Activated CD8-positive, alpha-beta memory T cell treated with anti-CD3 and anti-CD28 coated beads for 36 hours (primary cell): ENCODE data around the gene KCNK4. TPM values are rescaled to one million over a fixed set of nuclear protein-coding genes. Genes with fewer than 3 reads are reported as not detected.

Experiments
- CTCF ChIA-PET: fragments of 350-600 bp; sonication (Branson Sonifier 250); formaldehyde crosslinking; loops from one replicate; lab custom pipeline; 2021; ENCODE audit warnings: antibody characterized with exemption; lab: Charles Lee
- POLR2A ChIA-PET: fragments of 350-600 bp; sonication (Branson Sonifier 250); formaldehyde crosslinking; loops from one replicate; lab custom pipeline; 2021; ENCODE audit warnings: antibody characterized with exemption; lab: Charles Lee
- total RNA-seq, 2 experiments: library from RNA; stranded (reverse); gene quantifications; one replicate each; pipeline ENCODE4 v1.2.3, GENCODE V29; 2021

Gene KCNK4
- total RNA-seq, 2 experiments from 2014 or later = not detected

DNA sequence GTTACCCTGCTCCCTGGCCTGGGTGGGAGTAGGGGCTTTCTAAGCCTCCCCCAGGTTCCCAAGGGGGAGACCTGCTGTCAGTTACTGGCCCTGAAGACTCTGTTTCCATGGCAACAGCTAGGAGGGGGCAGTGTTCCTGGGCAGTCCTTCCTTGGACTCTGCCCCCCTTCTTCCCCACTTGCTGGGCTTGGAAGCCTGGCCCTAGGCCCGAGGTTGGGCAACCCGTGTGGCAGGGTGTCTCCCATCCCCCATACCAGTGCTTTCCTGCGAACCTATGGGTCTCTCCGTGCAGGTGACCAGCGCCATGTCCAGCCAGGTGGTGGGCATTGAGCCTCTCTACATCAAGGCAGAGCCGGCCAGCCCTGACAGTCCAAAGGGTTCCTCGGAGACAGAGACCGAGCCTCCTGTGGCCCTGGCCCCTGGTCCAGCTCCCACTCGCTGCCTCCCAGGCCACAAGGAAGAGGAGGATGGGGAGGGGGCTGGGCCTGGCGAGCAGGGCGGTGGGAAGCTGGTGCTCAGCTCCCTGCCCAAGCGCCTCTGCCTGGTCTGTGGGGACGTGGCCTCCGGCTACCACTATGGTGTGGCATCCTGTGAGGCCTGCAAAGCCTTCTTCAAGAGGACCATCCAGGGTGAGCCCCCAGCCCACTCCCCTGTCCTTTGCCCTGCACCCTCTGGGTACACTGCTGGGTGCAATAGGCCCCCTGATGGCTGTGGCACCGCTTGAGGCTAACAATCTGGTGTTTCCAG, 15.9 kb downstream of the KCNK4 start:
- POLR2A ChIA-PET = no interaction called here
- CTCF ChIA-PET = interaction anchor here (1.2 kb wide), 2 partner anchors 9 to 25 kb away, joined by 4 to 5 read pairs; no protein-coding TSS in a partner anchor

- POLR2A ChIA-PET = interaction anchor here (0.7 kb wide), 1 partner anchor 9 kb away, joined by 4 read pairs; no protein-coding TSS in a partner anchor
- CTCF ChIA-PET = interaction anchor here (1.2 kb wide), 2 partner anchors 8 to 24 kb away, joined by 4 to 5 read pairs; no protein-coding TSS in a partner anchor
Observed at GRCh38 chr11:64307795-64308194, 16.7 kb downstream of the KCNK4 start.

- CTCF ChIA-PET = interaction anchor here (1.1 to 1.3 kb wide), 3 partner anchors 16 to 20 kb away, joined by 3 read pairs; no protein-coding TSS in a partner anchor
- POLR2A ChIA-PET = no interaction called here
Observed at GRCh38 chr11:64312947-64313346, 21.8 kb downstream of the KCNK4 start.

GRCh38 chr11:64313491-64314145, 22.5 kb downstream of the KCNK4 start:
- ChIA-PET POLR2A (no interaction called here), CTCF (interaction anchor here (1.1 to 1.3 kb wide), 3 partner anchors 16 to 19 kb away, joined by 3 read pairs; no protein-coding TSS in a partner anchor)

GRCh38 chr11:64314146-64314804, 23.2 kb downstream of the KCNK4 start:
- ChIA-PET POLR2A (no interaction called here), CTCF (no interaction called here)

- ChIA-PET CTCF (interaction anchor here (0.9 kb wide), 1 partner anchor 27 kb away, joined by 3 read pairs; no protein-coding TSS in a partner anchor), POLR2A (no interaction called here)
Observed at GRCh38 chr11:64314805-64315561, 23.9 kb downstream of the KCNK4 start.

DNA sequence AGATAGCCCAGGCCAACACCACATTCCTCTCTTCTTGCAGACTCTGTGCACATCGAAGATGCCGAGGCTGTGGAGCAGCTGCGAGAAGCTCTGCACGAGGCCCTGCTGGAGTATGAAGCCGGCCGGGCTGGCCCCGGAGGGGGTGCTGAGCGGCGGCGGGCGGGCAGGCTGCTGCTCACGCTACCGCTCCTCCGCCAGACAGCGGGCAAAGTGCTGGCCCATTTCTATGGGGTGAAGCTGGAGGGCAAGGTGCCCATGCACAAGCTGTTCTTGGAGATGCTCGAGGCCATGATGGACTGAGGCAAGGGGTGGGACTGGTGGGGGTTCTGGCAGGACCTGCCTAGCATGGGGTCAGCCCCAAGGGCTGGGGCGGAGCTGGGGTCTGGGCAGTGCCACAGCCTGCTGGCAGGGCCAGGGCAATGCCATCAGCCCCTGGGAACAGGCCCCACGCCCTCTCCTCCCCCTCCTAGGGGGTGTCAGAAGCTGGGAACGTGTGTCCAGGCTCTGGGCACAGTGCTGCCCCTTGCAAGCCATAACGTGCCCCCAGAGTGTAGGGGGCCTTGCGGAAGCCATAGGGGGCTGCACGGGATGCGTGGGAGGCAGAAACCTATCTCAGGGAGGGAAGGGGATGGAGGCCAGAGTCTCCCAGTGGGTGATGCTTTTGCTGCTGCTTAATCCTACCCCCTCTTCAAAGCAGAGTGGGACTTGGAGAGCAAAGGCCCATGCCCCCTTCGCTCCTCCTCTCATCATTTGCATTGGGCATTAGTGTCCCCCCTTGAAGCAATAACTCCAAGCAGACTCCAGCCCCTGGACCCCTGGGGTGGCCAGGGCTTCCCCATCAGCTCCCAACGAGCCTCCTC, 24.8 kb downstream of the KCNK4 start:
- POLR2A ChIA-PET = interaction anchor here (0.5 to 3.4 kb wide), 3 partner anchors 8 to 24 kb away, joined by 4 to 25 read pairs (median 14); partner anchors contain the start of gene CCDC88B
- CTCF ChIA-PET = interaction anchor here (0.9 to 3.2 kb wide), 4 partner anchors 8 to 26 kb away, joined by 3 to 43 read pairs (median 16); partner anchors contain the start of genes CATSPERZ and ESRRA

GRCh38 chr11:64316672-64317324, 25.7 kb downstream of the KCNK4 start:
- ChIA-PET CTCF (interaction anchor here (0.9 to 3.2 kb wide), 10 partner anchors 9 to 636 kb away, joined by 3 to 43 read pairs (median 6); partner anchors contain the start of genes CATSPERZ, CCDC88B, ESRRA and RTN3), POLR2A (interaction anchor here (0.5 to 3.4 kb wide), 14 partner anchors 9 to 131 kb away, joined by 3 to 25 read pairs (median 6); partner anchors contain the start of genes BAD, CCDC88B, ESRRA and FERMT3)

DNA sequence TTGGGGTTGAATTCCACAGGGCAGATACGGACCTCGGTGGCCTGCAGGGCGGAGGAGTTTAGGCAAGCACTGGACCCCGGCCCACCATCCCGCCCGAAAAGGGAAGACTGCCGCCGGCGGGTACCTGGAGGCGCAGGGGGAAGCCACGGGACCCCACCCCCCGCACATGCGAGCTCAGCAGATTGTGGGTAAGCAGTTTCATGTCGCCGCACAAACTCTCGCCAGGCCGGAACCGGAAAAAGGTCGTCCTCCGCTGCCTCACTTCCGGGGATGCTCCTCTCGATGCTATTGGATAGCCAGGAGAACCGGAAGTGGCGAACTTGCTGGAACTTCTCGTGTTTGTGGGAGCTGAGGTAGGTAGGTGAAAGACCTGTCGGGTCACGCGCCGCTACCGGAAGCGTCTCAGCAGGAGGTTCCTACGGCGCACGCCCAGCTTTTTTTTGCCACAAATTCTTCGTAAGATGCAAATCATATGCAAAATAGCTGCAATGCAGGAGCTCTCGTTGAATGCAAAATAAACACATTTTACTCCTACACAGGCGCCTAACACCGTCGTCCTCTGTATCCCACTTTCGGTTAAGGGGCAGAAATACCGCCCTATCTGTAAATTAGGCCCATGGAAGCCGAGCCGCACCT, 26.3 kb downstream of the KCNK4 start, which contains the start of gene TRMT112:
Gene TRMT112 (minus strand): TSS at position 235 of the 636 bp plus-strand sequence. CDS start 33 bp downstream, at position 202.
- ChIA-PET POLR2A (interaction anchor here (0.7 to 3.4 kb wide), 15 partner anchors 13 to 445 kb away, joined by 3 to 25 read pairs (median 6); partner anchors contain the start of genes BAD, CCDC88B, ESRRA and FERMT3), CTCF (interaction anchor here (0.6 to 3.2 kb wide), 15 partner anchors 10 to 636 kb away, joined by 3 to 43 read pairs (median 5); partner anchors contain the start of genes CATSPERZ, CCDC88B, ESRRA and PLCB3)

GRCh38 chr11:64317961-64318765, 27.1 kb downstream of the KCNK4 start, which contains the start of gene PRDX5:
Gene PRDX5, plus strand, starts transcription at chr11:64318121. Its CDS starts 95 bp downstream, at chr11:64318216.
- CTCF ChIA-PET = interaction anchor here (0.6 to 3.2 kb wide), 16 partner anchors 10 to 637 kb away, joined by 3 to 43 read pairs (median 5); partner anchors contain the start of genes CATSPERZ, CCDC88B, ESRRA and PLCB3
- POLR2A ChIA-PET = interaction anchor here (0.5 to 3.4 kb wide), 18 partner anchors 9 to 444 kb away, joined by 3 to 25 read pairs (median 5); partner anchors contain the start of genes BAD, CCDC88B, ESRRA and FERMT3

GRCh38 chr11:64318766-64319761, 28.0 kb downstream of the KCNK4 start:
- CTCF ChIA-PET = interaction anchor here (1.0 to 3.2 kb wide), 5 partner anchors 16 to 130 kb away, joined by 4 to 43 read pairs (median 8); partner anchors contain the start of genes CATSPERZ, CCDC88B, ESRRA and PLCB3
- POLR2A ChIA-PET = interaction anchor here (0.5 to 3.4 kb wide), 8 partner anchors 10 to 112 kb away, joined by 3 to 17 read pairs (median 4); partner anchors contain the start of genes CCDC88B and FERMT3

DNA sequence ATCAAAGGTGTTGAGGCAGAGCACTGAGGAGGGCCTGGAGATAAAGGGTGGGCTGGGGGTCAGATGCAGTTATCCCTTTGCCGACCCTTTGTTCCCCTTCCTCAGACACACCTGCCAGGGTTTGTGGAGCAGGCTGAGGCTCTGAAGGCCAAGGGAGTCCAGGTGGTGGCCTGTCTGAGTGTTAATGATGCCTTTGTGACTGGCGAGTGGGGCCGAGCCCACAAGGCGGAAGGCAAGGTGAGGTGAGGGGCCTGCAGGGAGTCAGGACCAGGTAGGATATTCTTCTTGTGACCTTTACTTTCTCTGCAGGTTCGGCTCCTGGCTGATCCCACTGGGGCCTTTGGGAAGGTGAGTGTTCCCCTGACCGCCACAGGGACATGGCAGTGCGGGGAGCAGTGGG, 29.5 kb downstream of the KCNK4 start:
- CTCF ChIA-PET = interaction anchor here (0.7 kb wide), 1 partner anchor 11 kb away, joined by 4 read pairs; no protein-coding TSS in a partner anchor

DNA sequence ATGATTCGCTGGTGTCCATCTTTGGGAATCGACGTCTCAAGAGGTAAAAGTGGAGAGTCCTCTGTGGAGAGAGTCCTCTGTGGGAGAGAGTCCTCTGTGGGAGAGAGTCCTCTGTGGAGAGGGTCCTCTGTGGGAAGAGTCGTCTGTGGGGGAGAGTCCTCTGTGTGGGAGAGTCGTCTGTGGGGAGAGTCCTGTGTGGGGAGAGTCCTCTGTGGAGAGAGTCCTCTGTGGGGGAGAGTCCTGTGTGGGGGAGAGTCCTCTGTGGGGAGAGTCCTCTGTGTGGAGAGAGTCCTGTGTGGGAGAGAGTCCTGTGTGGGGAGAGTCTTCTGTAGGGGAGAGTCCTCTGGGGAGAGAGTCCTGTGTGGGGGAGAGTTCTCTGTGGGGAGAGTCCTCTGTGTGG, 29.9 kb downstream of the KCNK4 start:
- CTCF ChIA-PET = no interaction called here
- POLR2A ChIA-PET = no interaction called here

More for the DNA sequence above, 29.5 kb downstream of the KCNK4 start:
- POLR2A ChIA-PET = no interaction called here
